ENCODE results near the gene DOCK9. TPM values are rescaled to one million over a fixed set of nuclear protein-coding genes. Genes with fewer than 3 reads are reported as not detected.

The DOCK9 gene
- total RNA-seq, 4 donors from 2014 or later, result 78.7 to 306 (median 142) TPM

DNA sequence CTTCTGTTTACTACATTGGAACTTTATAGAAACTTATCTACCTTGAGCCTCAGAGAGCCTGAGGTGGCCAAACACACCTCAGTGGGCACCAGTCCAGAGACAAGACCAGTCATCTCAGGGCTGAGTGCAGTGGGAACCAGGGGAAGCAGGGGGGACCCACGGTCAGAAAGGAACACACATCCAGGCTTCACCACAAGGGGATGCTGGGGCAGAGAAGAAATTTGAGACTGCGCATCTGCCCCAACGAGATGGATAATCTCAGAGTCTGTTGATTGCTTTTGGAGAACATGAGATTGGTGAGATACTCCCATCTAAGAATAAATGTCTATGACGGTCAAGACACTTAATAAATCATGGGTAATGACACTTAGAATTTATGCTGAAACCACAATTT is 98.7 kb downstream of the DOCK9 start:
- TF ChIP-seq, protein P1, sequence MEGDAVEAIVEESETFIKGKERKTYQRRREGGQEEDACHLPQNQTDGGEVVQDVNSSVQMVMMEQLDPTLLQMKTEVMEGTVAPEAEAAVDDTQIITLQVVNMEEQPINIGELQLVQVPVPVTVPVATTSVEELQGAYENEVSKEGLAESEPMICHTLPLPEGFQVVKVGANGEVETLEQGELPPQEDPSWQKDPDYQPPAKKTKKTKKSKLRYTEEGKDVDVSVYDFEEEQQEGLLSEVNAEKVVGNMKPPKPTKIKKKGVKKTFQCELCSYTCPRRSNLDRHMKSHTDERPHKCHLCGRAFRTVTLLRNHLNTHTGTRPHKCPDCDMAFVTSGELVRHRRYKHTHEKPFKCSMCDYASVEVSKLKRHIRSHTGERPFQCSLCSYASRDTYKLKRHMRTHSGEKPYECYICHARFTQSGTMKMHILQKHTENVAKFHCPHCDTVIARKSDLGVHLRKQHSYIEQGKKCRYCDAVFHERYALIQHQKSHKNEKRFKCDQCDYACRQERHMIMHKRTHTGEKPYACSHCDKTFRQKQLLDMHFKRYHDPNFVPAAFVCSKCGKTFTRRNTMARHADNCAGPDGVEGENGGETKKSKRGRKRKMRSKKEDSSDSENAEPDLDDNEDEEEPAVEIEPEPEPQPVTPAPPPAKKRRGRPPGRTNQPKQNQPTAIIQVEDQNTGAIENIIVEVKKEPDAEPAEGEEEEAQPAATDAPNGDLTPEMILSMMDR (IDR thresholded peaks at IDR 0.05; ENCODE audit: low read depth), result no peak

- TF ChIP-seq, protein P1 (IDR thresholded peaks at IDR 0.05; ENCODE audit: low read depth), result no peak
Measured at GRCh38 chr13:98878486-98879126, 99.3 kb downstream of the DOCK9 start.

DNA sequence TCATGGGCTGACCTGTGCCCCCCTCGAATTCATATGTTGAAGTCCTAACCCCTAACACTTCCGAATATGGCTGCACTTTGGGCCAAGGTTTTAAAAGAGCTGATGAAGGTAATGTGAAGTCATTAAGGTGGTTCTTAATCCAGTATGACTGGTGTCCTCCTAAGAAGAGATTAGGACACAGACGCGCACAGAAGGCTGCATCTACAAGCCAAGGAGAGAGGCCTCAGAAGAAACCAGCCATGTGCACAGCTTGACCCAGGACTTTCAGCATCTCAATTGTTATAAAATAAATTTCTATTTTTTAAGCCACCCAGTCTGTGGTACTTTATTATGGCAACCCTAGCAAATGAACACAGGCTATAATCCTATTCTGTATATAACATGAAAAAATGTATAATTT is 99.9 kb downstream of the DOCK9 start:
- TF ChIP-seq, protein P1 (IDR thresholded peaks at IDR 0.05; ENCODE audit: low read depth), result no peak

- TF ChIP-seq, protein P1 (IDR thresholded peaks at IDR 0.05; ENCODE audit: low read depth), result no peak
Measured at GRCh38 chr13:98877466-98877865, 100.4 kb downstream of the DOCK9 start.

DNA sequence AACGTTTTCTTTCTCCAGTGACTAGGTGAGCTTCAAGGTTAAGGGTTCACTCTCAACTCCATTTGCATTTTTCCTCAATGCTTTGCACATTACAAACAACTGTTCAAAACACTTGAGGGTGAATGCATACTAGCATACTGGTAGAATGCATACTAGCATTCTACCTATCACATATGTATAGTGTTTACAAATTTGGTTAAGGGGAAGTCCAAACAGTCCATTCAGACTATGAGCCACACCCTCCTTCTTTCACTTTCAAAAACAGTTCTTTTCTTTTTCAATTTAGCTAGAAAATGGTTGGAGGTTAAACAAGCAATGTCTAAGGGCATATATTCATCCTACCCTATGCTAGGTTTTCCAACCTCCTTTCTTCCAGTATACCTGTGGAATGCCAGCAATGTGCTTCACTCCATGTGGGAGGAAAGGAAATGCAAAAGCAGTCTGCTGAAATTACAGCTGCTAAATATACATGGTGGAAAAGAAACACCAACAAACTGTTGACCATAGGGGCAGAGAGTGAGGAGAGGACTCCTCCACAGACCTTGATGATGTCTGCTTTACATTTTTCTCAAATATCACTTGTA is 102.6 kb downstream of the DOCK9 start:
- TF ChIP-seq, protein P1 (IDR thresholded peaks at IDR 0.05; ENCODE audit: low read depth), result no peak

DNA sequence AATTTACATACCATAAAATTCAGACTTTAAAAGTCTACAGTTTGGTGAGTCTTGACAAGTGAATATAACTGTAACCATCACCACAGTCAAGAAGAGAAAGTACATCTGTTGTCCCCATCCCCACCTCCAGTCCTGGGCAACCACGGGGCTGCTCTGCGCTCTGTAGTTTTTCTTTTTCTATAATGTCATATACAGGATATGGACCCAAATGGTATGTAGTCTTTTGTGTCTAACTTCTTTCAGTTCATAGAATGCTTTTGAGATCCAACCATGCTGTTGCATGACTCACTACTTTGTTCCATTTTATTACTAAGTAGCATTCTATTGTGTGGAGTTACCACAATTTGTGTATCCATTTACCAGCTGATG is 103.9 kb downstream of the DOCK9 start:
- TF ChIP-seq, protein P1 (IDR thresholded peaks at IDR 0.05; ENCODE audit: low read depth), result no peak

GRCh38 chr13:98873377-98874028 is 104.4 kb downstream of the DOCK9 start:
- TF ChIP-seq, protein P1 (IDR thresholded peaks at IDR 0.05; ENCODE audit: low read depth), result no peak
